Mesothelial cell of epicardium (in vitro differentiated cells): Measurements from ENCODE around the gene PDE4B. TPM values are rescaled to one million over a fixed set of nuclear protein-coding genes. Genes with fewer than 3 reads are reported as not detected.

ENCODE experiments used
- DNase-seq, 2 experiments: peaks; one replicate each; pipeline ENCODE4 v3.0.0; 2021; ENCODE audit warnings: low spot score in 2 of 2; ENCODE audit not compliant: unreplicated experiment in 2 of 2
- H3K27ac Mint-ChIP-seq: 2 replicates; pipeline ENCODE4 v1.8.0; 2021; ENCODE audit warnings: mixed read lengths
- H3K27me3 Mint-ChIP-seq: 2 replicates; pipeline ENCODE4 v1.8.0; 2021; ENCODE audit warnings: low read depth, mixed read lengths
- H3K36me3 Mint-ChIP-seq: 2 replicates; pipeline ENCODE4 v1.8.0; 2021; ENCODE audit warnings: mixed read lengths
- H3K4me1 Mint-ChIP-seq: 2 replicates; pipeline ENCODE4 v1.8.0; 2021; ENCODE audit warnings: mixed read lengths
- H3K4me3 Mint-ChIP-seq: 2 replicates; pipeline ENCODE4 v1.8.0; 2021; ENCODE audit warnings: mild to moderate bottlenecking, moderate library complexity, mixed read lengths
- H3K9me3 Mint-ChIP-seq: 2 replicates; pipeline ENCODE4 v1.8.0; 2021; ENCODE audit warnings: mixed read lengths
- total RNA-seq: library from RNA; stranded (reverse); gene quantifications from 3 replicates; pipeline ENCODE4 v1.2.1, GENCODE V29; 2021
- TF ChIP-seq, protein P1 (sequence below): fragments of 200-600 bp; sonication (generic); IDR thresholded peaks from one replicate; pipeline ENCODE4 v1.5.0; 2021; ENCODE audit warnings: antibody characterized with exemption; ENCODE audit not compliant: unreplicated experiment

PDE4B gene
- total RNA-seq, 1 donor from 2014 or later = 22.3 TPM

DNA sequence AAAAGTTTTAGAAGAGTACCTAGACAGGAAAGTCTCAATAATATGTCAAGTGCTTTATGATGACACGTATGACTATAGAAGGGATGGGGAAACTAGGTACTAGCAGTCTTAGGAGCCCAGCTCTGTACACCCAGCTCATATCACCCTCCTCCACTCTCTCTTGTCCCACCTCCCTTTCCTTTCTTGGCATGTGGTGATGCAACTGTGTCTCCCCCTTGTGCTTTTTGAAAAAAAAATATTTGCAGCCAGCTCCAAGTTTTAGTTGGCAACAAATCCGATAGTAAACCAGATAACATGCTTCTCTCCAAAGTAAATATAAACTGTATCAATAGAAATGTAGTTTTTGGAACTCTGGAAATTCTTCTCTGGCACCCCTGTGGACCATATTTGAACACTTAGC lies 280.7 kb downstream of the PDE4B start:
- peaks cover 4% of the 10 kb centered on the region for H3K4me1 Mint-ChIP-seq
- no peak overlapping the region for H3K27ac Mint-ChIP-seq
- H3K27me3 Mint-ChIP-seq = peaks cover 51% of the 10 kb centered on the region
- no peaks in the 10 kb centered on the region for H3K36me3 Mint-ChIP-seq
- no peaks in the 10 kb centered on the region for H3K9me3 Mint-ChIP-seq
- TF ChIP-seq, protein P1, sequence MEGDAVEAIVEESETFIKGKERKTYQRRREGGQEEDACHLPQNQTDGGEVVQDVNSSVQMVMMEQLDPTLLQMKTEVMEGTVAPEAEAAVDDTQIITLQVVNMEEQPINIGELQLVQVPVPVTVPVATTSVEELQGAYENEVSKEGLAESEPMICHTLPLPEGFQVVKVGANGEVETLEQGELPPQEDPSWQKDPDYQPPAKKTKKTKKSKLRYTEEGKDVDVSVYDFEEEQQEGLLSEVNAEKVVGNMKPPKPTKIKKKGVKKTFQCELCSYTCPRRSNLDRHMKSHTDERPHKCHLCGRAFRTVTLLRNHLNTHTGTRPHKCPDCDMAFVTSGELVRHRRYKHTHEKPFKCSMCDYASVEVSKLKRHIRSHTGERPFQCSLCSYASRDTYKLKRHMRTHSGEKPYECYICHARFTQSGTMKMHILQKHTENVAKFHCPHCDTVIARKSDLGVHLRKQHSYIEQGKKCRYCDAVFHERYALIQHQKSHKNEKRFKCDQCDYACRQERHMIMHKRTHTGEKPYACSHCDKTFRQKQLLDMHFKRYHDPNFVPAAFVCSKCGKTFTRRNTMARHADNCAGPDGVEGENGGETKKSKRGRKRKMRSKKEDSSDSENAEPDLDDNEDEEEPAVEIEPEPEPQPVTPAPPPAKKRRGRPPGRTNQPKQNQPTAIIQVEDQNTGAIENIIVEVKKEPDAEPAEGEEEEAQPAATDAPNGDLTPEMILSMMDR = no peak
- no peak overlapping the region for H3K4me3 Mint-ChIP-seq
- DNase-seq = no peak

- peaks cover 4% of the 10 kb centered on the region for H3K4me1 Mint-ChIP-seq
- TF ChIP-seq, protein P1 = no peak
- no peak overlapping the region for H3K4me3 Mint-ChIP-seq
- no peaks in the 10 kb centered on the region for H3K36me3 Mint-ChIP-seq
- no peak overlapping the region for H3K27ac Mint-ChIP-seq
- peaks cover 53% of the 10 kb centered on the region for H3K27me3 Mint-ChIP-seq
- no peak for DNase-seq
- H3K9me3 Mint-ChIP-seq = no peaks in the 10 kb centered on the region
Observed at GRCh38 chr1:66074147-66074546, 281.5 kb downstream of the PDE4B start.

- Mint-ChIP-seq H3K27me3 (peaks cover 60% of the 10 kb centered on the region), H3K27ac (no peak overlapping the region), H3K36me3 (no peaks in the 10 kb centered on the region), H3K4me3 (no peak overlapping the region), H3K9me3 (no peaks in the 10 kb centered on the region), H3K4me1 (no peaks in the 10 kb centered on the region)
- TF ChIP-seq, protein P1 = no peak
- DNase-seq = no peak
Observed at GRCh38 chr1:66078412-66078811, 285.7 kb downstream of the PDE4B start.

DNA sequence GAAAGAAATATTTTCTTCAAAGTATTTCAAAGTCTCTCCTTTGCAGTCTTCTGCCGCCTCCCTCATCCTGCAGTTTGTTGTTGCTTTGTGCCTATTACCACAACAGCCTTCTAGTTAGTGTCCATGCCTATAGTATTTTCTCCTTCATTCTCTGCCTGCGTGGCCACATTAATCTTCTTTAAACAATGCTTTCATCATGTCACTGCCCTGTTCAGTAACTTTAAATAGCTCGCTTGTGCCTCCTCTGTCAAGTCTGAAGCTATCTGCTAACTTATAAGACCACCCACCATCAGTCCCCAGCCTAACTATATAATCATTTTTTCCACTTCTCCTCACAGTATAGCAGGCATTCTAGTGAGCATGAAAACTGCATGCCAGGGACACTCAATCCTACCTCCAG lies 290.3 kb downstream of the PDE4B start:
- Mint-ChIP-seq H3K27me3 (peaks cover 68% of the 10 kb centered on the region), H3K4me1 (no peaks in the 10 kb centered on the region), H3K36me3 (no peaks in the 10 kb centered on the region), H3K27ac (no peak overlapping the region), H3K9me3 (no peaks in the 10 kb centered on the region), H3K4me3 (no peak overlapping the region)
- TF ChIP-seq, protein P1 = no peak
- no peak for DNase-seq

DNA sequence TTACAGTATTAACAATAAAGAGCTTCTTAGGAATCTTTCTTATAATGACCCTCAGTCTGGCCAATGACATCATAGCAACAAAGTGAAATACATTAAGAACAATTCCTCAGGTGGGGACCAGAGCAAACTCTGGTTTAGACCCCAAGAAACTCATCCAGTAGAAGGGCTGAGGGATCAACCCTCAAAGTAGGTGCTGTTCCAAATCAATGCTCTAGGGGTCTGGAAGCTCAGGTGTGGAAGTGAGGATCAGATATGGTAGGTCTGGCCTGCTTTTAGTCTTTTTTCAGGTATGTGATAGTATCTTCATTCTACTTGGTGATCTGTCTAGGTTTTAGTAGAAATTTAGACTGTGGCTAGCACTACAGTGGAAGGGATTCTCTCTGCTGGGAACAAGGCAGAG lies 291.7 kb downstream of the PDE4B start:
- H3K27ac Mint-ChIP-seq = no peak overlapping the region
- DNase-seq = no peak
- H3K4me3 Mint-ChIP-seq = no peak overlapping the region
- H3K27me3 Mint-ChIP-seq = peaks cover 67% of the 10 kb centered on the region
- TF ChIP-seq, protein P1 = no peak
- H3K9me3 Mint-ChIP-seq = no peaks in the 10 kb centered on the region
- no peaks in the 10 kb centered on the region for H3K36me3 Mint-ChIP-seq
- H3K4me1 Mint-ChIP-seq = no peaks in the 10 kb centered on the region

DNA sequence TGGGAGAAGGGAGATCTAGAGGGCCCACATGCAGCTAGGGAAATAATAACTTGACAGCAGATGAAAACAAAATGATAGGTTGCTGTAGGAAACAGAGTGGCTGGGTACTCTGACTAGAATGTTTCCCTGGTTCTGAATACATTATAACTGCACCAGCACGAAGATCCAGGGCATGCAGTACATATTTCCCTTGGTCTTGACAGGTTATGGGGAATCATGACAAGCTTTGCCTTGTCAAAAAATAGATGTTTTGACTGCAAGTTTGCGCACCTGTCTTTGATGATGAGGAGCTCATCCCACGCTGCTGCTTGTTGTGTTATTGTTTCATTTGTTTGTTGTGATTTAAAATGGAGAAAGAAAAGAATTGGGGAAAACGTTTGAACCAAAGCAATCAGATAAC lies 292.9 kb downstream of the PDE4B start:
- H3K27me3 Mint-ChIP-seq = peaks cover 63% of the 10 kb centered on the region
- no peaks in the 10 kb centered on the region for H3K9me3 Mint-ChIP-seq
- TF ChIP-seq, protein P1 = no peak
- no peaks in the 10 kb centered on the region for H3K36me3 Mint-ChIP-seq
- no peaks in the 10 kb centered on the region for H3K4me1 Mint-ChIP-seq
- no peak overlapping the region for H3K4me3 Mint-ChIP-seq
- no peak overlapping the region for H3K27ac Mint-ChIP-seq
- no peak for DNase-seq
